GM18505 (cell line): Measurements from ENCODE around the gene TMEM87B.

Experiments used
- ATAC-seq: cut with Tn5 transposase; IDR thresholded peaks from one replicate; pipeline ENCODE4 v1.9.1; 2021; ENCODE audit not compliant: unreplicated experiment
- POLR2A ChIP-seq: IDR thresholded peaks from 4 replicates; pipeline ENCODE4 v1.6.1; 2011; ENCODE audit warnings: borderline replicate concordance; ENCODE audit not compliant: insufficient read depth, insufficient read length; ENCODE audit errors: extremely low read depth

TMEM87B gene

GRCh38 chr2:112149194-112149593, 94.1 kb downstream of the TMEM87B start:
- no peak for ATAC-seq
- no peak for TF ChIP-seq POLR2A

GRCh38 chr2:112149866-112150435, 94.9 kb downstream of the TMEM87B start:
- no peak for ATAC-seq
- no peak for TF ChIP-seq POLR2A

- ATAC-seq: no peak
- TF ChIP-seq POLR2A: no peak
These were observed 95.4 kb downstream of the TMEM87B start for GRCh38 chr2:112150447-112150846.

GRCh38 chr2:112150851-112151250, 95.8 kb downstream of the TMEM87B start:
- TF ChIP-seq POLR2A: no peak
- ATAC-seq: no peak

- no peak for ATAC-seq
- no peak for TF ChIP-seq POLR2A
These were observed 96.2 kb downstream of the TMEM87B start for GRCh38 chr2:112151271-112151670.

GRCh38 chr2:112151701-112152440, 96.8 kb downstream of the TMEM87B start:
- no peak for TF ChIP-seq POLR2A
- no peak for ATAC-seq

GRCh38 chr2:112152476-112153178, 97.6 kb downstream of the TMEM87B start:
- no peak for TF ChIP-seq POLR2A
- ATAC-seq: no peak

- no peak for TF ChIP-seq POLR2A
- ATAC-seq: no peak
These were observed 98.1 kb downstream of the TMEM87B start for GRCh38 chr2:112153179-112153490.

GRCh38 chr2:112153501-112153900, 98.4 kb downstream of the TMEM87B start:
- TF ChIP-seq POLR2A: no peak
- no peak for ATAC-seq

GRCh38 chr2:112154246-112155117, 99.4 kb downstream of the TMEM87B start:
- ATAC-seq: no peak
- no peak for TF ChIP-seq POLR2A

GRCh38 chr2:112155331-112156151, 100.5 kb downstream of the TMEM87B start:
- ATAC-seq: no peak
- TF ChIP-seq POLR2A: no peak

GRCh38 chr2:112156152-112156986, 101.3 kb downstream of the TMEM87B start:
- no peak for ATAC-seq
- no peak for TF ChIP-seq POLR2A
